ENCODE data around the gene APC.

The APC gene

DNA sequence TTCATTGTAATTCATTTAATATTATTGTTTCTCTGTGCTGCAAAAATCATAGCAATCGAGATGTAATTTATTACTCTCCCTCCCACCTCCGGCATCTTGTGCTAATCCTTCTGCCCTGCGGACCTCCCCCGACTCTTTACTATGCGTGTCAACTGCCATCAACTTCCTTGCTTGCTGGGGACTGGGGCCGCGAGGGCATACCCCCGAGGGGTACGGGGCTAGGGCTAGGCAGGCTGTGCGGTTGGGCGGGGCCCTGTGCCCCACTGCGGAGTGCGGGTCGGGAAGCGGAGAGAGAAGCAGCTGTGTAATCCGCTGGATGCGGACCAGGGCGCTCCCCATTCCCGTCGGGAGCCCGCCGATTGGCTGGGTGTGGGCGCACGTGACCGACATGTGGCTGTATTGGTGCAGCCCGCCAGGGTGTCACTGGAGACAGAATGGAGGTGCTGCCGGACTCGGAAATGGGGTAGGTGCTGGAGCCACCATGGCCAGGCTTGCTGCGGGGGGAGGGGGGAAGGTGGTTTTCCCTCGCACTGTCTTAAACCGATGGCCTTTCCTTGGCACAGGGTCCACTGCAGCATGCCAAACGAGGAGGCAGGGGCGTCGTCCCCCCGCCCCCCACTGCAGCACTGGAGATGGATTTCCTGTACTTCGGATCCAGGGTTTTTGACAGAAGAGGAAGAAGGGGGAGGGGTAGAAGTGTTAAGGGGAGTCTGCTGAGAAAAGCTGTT, at the start of gene APC:
TSS of gene APC (plus strand) at position 423 of the 728 bp plus-strand sequence. CDS start 17,006 bp downstream, outside the sequence.
- in situ Hi-C loops (cut with HindIII; ENCODE audit: low sequenced_read_pairs): no loop called here

DNA sequence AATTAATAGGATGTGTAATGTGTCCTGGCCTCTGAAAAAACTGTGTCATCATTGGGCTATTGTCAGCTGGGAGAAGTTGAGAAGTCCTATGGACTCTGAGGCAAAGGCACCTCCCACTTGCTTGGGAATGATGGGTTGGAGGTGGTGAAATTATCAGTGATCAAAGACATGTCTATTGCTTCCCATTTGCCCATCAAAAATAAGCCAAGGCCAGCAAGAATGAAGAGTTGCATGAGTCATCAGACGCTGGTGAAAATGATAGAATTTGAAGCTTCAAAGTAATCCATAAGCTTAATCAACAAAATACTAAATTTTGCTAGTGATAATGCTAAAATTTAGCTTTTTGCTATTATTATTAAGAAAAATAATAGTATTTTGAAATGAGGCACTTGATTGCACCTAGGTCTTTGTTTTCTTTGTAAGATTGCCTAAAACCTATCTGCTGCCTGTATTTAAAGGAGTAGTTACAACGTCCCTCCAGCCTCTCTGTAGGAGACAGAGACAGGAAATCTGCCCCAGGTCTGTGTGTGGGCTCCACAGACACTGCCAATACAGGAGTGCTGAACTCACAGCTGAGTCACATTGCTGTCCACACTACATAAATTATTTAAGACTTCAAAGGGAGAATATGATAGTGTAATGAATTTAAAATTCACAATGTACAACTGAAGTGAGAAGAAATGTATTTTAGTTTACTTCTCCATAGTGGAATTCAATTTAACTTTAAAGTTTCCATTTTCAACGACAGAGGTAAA, 48.4 kb upstream of the APC start:
- in situ Hi-C loops (cut with HindIII; ENCODE audit: low sequenced_read_pairs): loop anchor here (5.0 kb wide), 1 partner anchor 78 kb away; no protein-coding TSS in a partner anchor

GRCh38 chr5:112690605-112691338, 46.9 kb upstream of the APC start:
- in situ Hi-C loops (cut with HindIII; ENCODE audit: low sequenced_read_pairs): no loop called here

DNA sequence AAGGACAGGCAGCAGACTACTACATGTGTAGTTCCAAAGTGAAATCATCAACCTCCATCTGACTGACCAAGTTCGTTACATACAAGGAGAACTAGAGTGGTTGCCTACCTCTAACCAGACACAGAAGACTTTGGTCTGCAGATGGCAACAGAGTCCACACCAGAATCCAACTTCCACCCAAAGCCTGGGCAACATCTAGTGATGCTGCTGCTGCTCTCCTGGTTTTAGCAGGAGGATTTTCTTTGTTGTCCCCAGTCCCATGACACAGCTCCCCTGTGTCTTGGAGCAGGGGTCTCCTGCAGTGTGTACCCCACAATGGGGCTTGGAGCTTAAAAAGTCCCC, 46.4 kb upstream of the APC start:
- in situ Hi-C loops (cut with HindIII; ENCODE audit: low sequenced_read_pairs): no loop called here

DNA sequence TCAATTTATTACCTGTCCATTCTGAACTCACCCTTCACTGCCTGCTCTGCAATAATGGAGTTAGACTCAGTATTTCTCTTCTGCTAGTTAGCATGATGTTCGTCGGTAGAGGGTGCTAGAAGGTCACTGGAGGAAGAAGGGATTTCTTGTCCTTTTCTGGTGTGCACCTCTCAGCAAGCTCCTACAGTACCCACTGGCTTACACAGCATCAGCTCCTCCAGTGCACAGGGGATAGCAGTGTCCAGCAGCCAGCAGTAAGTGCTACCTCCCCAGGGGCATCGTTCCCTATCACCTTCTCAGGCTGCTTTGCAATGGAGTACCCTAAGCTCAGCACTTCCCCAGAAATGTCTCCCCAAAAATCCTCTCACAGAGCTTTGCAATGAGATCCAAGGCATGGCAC, 45.9 kb upstream of the APC start:
- in situ Hi-C loops (cut with HindIII; ENCODE audit: low sequenced_read_pairs): no loop called here

- in situ Hi-C loops (cut with HindIII; ENCODE audit: low sequenced_read_pairs): no loop called here
Measured at GRCh38 chr5:112692472-112692871, 45.2 kb upstream of the APC start.

DNA sequence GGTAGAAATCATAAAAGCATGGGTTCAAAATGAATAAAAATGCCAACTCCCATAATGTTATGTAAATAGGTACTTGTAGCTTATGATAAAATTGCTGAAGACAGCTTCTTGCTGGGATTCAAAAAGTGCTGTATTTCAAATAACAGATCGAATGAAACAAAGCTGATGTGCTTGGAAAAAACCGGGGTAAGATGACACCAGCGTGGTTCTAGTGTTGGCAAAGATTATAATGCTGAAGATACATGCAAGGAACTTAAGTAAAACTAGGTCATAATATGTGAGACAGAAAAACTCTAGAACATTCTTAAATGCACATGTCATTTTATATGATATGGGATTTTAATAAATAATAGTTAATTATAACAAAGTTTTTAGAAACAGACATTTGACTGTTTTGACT, 44.4 kb upstream of the APC start:
- in situ Hi-C loops (cut with HindIII; ENCODE audit: low sequenced_read_pairs): no loop called here

- in situ Hi-C loops (cut with HindIII; ENCODE audit: low sequenced_read_pairs): no loop called here
Measured at GRCh38 chr5:112694853-112695709, 42.6 kb upstream of the APC start.

DNA sequence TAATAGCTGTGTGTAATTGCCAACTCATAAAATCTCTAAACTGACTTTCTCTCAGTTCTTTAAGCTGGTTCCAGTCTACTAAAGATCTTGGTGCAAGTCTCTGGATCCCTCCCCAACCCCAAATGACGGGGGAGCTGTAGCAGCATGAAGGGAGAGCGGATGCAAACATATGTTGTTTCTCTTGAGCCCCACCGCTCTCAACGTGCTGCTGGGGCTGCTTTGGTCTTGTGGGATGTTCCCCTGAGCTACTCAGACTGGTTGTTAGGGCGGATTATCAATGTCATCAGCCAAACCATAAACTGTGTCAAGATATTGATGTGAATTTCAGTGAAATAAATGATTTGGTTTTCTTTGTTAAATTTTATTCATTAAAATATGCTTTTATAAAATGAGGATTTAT, 40.9 kb upstream of the APC start:
- in situ Hi-C loops (cut with HindIII; ENCODE audit: low sequenced_read_pairs): no loop called here

- in situ Hi-C loops (cut with HindIII; ENCODE audit: low sequenced_read_pairs): no loop called here
Measured at GRCh38 chr5:112697322-112697721, 40.4 kb upstream of the APC start.

DNA sequence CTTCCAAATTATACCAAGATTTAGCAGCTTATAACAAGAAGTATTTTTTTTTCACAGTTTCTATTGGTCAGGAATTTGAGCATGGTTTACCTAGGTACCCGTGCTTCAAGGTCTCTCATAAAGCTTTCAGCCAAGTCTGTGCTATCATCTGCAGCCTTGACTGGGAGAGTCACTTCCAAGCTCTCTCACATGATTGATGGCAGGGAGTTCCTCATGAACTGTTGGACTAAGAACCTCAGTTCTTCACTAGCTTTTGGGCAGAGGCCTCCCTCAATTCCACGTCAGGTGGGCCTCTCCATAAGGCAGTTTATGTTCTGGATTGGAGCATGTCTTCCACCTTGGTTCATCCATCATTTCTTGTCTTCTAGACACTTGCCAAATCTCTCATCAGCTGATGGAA, 39.9 kb upstream of the APC start:
- in situ Hi-C loops (cut with HindIII; ENCODE audit: low sequenced_read_pairs): no loop called here

DNA sequence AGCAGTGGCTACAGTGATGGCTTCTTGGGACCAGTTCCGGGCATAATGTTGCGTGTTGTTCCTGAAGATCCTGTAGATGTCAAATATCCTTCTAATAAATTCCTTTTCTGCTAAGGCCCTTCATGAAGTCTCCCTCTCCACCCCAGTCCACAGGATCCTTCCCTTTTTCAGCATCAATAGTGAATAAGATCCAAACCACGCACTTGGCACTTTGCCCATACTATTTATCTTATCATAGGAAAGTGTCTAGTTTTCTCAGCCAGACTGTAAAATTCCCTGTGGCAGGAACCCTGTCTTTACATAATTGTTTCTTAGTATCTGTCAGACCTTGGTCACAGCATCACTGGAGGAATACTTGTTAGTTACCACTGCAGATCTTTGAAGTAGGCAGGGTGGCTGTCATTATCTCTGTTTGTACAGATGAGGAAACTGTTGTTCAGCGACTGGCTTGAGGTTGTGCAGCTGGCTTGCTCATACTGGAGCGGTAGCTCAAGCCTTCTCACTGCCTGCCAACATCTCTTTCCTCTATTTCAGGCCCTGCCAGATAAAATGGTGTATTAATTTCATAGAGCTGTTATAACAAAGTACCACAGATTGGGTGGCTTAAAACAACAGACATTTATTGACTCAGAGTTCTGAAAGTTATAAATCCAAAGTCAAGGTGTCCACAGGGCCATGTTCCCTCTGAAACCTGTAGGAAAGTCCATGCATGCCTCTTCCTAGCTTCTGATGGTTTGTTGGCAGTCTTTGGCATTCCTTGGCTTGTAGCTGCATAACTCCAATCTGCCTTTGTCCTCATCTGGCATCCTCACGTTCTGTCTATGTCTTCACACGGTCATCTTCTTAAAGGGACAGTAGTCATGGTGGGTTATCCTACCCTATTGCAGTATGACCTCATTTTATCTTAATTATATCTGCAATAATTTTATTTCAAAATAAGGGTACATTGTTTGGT, 33.5 kb upstream of the APC start:
- in situ Hi-C loops (cut with HindIII; ENCODE audit: low sequenced_read_pairs): no loop called here

DNA sequence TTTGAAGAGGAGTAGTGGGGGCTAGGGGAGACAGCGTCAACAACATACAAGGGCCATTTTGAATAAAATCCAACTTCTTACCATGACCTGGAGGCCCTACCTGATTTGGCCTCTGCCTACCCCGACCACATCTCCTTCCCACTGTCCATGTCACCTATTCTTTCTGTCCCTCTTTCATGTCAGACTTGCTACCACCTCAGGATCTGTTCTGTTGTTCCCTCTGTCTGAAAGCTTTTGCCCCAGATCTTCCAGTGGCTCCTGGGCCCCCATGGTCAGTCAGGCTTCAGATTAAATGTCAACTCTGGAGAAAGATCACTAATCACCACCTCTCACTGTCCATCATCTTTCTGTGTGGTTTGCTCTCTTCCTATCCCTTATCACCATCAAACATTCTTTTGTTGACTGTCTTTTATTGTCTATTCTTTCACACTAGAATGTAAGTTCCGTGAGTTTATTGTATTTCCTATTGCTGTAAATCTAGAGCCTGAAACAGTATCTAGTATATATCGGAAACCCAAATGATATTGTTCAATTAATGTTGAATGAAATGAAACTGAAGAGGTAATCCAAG, 31.2 kb upstream of the APC start:
- in situ Hi-C loops (cut with HindIII; ENCODE audit: low sequenced_read_pairs): no loop called here

DNA sequence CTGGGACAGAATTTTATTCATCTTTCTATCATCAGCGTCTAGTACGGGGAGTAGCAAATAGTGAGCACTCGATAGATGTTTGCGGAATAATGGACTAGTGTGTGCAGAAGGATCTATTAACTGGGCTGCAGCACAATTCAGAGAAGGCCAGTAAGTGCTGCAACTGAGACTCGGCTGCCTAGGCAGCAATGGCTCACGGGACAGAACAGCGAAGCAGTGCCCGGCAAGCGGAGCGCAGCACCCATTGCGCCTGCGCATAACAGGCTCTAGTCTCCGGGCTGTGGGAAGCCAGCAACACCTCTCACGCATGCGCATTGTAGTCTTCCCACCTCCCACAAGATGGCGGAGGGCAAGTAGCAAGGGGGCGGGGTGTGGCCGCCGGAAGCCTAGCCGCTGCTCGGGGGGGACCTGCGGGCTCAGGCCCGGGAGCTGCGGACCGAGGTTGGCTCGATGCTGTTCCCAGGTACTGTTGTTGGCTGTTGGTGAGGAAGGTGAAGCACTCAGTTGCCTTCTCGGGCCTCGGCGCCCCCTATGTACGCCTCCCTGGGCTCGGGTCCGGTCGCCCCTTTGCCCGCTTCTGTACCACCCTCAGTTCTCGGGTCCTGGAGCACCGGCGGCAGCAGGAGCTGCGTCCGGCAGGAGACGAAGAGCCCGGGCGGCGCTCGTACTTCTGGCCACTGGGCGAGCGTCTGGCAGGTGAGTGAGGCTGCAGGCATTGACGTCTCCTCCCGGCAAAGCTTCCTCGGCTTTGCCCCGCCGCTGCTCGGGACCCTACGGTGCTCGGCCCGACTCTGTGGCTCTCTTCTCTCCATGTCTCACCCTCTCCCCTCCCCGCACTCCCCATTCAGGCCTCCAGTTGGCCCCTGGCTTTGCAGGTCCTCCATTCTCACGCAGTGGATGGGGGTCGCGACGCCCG, 30.2 kb upstream of the APC start:
- in situ Hi-C loops (cut with HindIII; ENCODE audit: low sequenced_read_pairs): no loop called here

DNA sequence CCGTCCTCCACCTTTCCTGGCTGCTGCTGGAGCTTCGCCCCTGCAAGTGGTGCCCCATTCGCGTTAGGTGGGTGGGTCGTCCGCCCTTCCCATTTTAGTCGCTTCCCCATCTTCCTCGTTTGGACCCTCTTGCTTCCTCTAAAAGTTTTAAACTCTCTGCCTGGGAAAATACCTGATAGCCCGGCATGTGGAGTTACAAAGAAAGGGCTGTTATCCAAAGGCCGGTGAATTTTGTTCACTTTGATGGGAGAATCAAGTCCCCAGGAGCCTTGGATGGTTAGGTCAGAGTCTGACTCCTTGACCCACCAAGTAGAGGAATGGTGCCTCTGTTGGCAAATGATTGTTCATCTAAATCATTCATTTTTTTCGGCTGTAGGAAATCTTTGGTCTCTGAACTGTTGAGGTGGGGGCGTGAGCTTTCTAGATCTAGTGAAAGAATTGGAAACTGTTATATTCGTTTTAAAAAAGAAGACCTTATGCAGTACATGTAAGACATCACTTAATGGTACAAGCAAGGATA, 29.5 kb upstream of the APC start:
- in situ Hi-C loops (cut with HindIII; ENCODE audit: low sequenced_read_pairs): no loop called here

GRCh38 chr5:112709416-112709815, 28.3 kb upstream of the APC start:
- in situ Hi-C loops (cut with HindIII; ENCODE audit: low sequenced_read_pairs): no loop called here

- in situ Hi-C loops (cut with HindIII; ENCODE audit: low sequenced_read_pairs): no loop called here
Measured at GRCh38 chr5:112710896-112711295, 26.8 kb upstream of the APC start.

DNA sequence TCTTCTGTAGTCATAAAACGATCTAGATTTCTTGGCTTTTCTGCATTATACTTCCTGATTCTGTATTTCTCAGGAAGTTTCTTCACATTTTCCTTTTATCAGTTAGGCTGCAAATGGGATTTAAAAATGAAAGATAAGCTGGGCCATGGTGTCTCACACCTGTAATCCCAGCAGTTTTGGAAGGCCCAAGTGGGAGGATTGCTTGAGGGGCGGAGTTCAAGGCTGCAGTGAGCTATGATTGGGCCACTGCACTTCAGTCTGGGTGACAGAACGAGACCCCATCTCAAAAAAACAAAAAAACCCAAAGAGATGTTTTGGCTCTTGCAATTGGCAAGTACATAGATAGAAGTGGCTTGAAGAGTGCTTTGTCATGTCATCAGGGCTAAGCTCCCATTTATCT, 26.2 kb upstream of the APC start:
- in situ Hi-C loops (cut with HindIII; ENCODE audit: low sequenced_read_pairs): no loop called here

Data from endothelial cell of hepatic sinusoid (primary cell).